HG02588 (cell line): ENCODE measurements around the gene CRLF3.
"Not testable (repeated sequence)": the region's sequence is repeated elsewhere in the genome, so short reads cannot be mapped to it uniquely, and the experiment has no call there.

Experiments
- ATAC-seq: cut with Tn5 transposase; IDR thresholded peaks from one replicate; pipeline ENCODE4 v1.9.1; 2021; ENCODE audit warnings: mild to moderate bottlenecking, moderate library complexity; ENCODE audit not compliant: unreplicated experiment

The CRLF3 gene

DNA sequence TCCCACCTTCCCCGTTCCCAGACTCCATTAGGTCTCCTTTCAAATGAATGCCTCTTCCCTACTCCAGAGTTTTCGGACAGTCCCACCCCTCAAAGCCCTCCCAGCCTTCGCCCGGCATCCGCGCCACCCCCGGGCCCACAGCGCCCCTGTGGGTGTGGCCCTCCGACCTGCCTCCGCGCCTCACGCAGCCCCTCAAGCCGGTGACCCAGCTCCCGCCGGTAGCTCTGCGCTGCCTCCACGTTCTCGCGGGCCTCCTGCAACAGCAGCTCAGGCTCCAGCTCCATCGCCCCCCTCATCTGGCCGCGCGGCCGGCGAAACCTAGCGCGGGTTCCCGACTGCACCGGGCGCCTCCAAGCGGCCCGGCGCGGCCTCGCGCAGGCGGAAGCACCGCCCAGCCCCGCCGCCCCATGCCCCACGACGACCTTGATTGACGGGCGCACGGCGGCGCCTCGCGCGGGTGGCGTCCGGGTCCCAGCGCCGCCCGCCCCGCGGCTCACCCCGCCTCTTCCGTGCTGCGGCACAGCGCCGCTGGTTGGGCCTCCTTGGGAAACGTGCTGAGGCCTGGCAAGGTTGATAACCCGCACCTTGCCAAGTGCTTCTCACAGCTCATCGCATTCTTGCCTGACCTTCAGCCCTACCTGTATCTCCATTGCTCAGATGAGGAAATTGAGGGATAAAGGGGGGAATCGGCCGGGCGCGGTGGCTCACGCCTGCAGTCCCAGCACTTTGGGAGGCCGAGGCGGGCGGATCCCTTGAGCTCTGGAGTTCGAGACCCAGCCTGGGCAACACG, at the start of gene CRLF3:
Gene CRLF3 (minus strand): TSS at position 337 of the 790 bp plus-strand sequence. CDS start 41 bp downstream, at position 296.
- ATAC-seq = peak; percentile 88

GRCh38 chr17:30869005-30869404, 44.5 kb upstream of the CRLF3 start:
- no peak for ATAC-seq

GRCh38 chr17:30864636-30865035, 40.1 kb upstream of the CRLF3 start:
- ATAC-seq = no peak

DNA sequence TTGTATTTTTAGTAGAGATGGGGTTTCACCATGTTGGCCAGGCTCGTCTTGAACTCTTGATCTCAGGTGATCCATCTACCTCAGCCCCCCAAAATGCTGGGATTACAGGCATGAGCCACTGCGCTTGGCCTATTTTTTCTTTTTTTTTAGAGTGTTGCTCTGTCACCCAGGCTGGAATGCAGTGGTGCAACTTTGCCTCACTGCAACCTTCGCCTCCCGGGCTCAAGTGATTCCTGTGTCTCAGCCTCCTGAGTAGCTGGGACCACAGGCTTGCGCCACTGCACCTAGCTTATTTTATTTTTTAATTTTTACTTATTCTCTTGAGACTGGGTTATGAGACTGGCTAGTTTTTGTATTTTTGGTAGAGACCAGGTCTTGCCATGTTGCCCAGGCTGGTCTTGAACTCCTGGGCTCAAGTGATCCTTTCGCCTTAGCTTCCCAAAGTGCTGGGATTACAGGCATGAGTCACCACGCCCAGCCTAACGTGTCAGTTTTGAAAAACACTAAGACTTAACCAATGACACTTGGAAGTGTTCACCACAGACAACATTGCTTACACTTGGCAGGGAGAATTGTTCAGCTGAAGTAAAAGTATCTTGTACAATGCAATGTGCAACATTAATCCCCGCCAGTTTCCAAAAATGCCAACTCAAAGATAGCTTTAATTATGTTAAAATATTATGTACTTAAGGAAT, 34.2 kb upstream of the CRLF3 start:
- ATAC-seq = no peak

- ATAC-seq = no peak
These were observed 29.7 kb upstream of the CRLF3 start for GRCh38 chr17:30854146-30854545.

- ATAC-seq = no peak
These were observed 23.5 kb upstream of the CRLF3 start for GRCh38 chr17:30848021-30848420.

- no peak for ATAC-seq
These were observed 16.3 kb upstream of the CRLF3 start for GRCh38 chr17:30840771-30841170.

DNA sequence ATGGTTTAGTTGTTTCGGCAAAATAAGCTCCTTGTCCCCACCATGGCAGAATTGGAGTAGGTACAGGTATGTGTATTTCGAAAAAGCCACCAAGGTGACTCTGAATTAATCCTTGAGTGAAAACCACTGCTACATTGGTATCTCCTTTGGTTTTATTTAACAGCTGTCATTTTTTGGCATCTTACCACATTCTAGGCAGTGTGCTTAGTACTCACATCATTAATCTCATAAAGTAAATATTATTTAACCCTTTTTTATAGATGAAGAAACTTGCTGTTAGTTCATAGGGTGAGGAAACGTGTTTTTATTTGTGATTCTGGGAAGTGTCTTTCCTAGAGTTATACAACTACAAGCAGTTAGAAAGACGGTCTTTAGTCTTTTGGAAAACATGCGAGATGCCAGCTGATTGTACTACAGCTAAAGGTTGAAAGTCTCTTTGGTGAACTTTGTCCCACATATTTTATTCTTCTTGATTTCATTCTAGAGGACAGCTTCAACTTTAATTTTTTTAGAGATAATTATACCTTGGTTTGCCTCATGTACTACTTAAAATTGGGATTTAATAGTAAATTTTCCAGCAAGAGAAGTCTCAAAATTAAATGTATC, 13.8 kb upstream of the CRLF3 start:
- ATAC-seq = no peak

DNA sequence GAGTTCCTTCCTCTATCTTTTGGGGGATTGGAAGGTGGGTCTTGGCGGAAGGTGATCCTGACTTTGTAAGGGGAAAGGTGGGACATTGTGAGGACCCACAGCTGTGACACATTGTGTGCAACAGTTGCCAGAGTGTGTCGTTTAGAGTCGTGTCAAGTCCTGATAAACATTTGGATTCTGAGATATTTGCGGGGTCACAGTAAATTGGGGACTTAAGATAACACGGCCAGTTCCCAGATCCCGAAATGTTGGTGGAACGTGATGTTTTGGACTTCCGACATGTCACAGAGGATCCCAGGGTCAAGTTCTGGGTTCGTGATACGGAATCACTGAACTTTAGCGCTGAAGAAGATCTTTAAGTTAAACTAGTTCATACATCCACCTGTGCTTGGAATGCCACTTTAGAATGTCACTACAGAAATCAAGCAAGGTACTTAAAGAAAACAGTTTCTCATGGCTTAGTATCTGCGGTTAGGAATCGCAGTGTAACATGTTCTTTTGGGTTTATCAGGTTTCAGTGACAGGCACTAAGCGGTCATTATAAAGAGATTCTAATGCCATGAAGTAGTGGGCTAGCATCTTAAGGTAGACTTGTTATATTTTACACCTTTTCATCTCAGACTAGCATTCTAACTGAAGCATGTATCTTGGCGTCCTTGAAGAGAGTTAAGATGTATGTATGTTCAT, 8.1 kb upstream of the CRLF3 start:
- ATAC-seq = no peak

- ATAC-seq = peak; percentile 74
These were observed 7.4 kb upstream of the CRLF3 start, which contains the start of gene ATAD5 for GRCh38 chr17:30831663-30832437. TSS of gene ATAD5 (plus strand) at chr17:30831966. CDS start at chr17:30832348, 382 bp downstream.

- ATAC-seq = no peak
These were observed 6.8 kb upstream of the CRLF3 start for GRCh38 chr17:30831257-30831656.

GRCh38 chr17:30829022-30829421, 4.5 kb upstream of the CRLF3 start:
- no peak for ATAC-seq

- ATAC-seq = no peak
These were observed 2.6 kb upstream of the CRLF3 start for GRCh38 chr17:30827082-30827481.

GRCh38 chr17:30824002-30824355, 513 bp downstream of the CRLF3 start:
- ATAC-seq = no peak

GRCh38 chr17:30823421-30823820, 1.1 kb downstream of the CRLF3 start:
- ATAC-seq = no peak

GRCh38 chr17:30822919-30823318, 1.6 kb downstream of the CRLF3 start:
- not testable (repeated sequence) for ATAC-seq

DNA sequence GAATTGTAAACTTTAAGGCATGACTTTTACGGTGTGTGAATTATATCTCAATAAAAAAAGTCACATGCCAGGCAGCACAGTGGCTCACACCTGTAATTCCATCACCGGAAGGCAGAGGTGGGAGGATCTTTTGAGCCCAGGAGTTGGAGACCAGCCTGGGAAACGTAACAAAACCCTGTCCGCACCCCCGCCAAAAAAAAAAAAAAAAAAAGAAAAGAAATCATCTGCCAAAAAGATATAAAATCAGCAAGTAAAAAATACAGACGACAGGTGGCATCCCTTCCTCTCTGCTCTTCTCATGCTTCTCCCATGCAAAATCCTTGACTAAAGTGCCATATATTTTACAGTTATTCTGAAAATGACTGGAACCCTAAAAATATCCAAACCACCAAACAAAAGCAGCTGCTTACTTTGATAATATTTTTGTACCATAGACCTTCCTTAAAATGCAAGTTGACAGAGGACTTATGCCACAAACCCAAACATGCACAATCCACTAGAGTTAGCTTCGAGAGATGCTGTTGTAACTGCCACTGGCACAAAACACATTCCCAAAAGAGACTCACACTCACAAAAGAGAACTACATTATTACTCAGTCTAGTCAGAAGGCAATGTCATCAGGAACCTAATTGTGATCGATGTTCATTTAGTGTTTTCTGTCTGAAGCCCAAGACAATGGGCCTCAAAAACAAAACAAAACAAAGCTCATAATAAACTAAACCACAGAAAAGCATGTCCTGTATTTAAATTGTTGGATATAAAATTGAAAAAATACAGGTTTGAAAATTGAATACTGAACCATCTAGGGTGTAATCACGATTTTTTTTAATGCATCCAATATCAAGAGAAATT, 2.4 kb downstream of the CRLF3 start:
- ATAC-seq = no peak

DNA sequence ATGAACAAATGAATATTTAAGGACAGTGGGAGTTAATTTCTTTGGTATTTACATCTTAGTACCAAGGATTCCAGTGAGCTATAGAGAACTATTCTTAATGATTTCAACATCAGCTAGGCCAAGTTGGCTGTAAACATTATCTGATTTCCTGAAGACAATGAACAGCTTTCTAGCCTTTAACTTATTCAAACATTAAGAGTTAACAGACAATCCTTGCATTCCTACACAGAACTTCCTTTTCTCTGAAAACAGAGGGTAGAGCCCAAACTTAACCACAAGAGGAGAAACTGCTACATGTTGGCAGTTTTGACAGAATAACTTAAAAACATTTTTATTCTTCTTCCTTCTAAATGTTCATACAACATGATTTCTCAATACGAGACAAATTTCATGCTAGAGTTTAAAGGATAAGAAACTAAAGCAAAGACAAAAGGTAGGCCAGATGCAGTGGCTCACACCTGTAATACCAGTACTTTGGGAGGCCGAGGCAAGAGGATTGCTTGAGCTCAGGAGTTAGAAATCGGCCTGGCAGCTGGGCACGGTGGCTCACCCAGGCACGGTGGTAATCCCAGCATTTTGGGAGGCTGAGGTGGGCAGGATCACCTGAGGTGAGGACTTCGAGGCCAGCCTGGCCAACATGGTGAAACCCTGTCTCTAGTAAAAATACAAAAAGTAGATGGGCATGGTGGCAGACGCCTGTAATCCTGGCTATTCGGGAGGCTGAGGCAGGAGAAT, 4.4 kb downstream of the CRLF3 start:
- no peak for ATAC-seq

DNA sequence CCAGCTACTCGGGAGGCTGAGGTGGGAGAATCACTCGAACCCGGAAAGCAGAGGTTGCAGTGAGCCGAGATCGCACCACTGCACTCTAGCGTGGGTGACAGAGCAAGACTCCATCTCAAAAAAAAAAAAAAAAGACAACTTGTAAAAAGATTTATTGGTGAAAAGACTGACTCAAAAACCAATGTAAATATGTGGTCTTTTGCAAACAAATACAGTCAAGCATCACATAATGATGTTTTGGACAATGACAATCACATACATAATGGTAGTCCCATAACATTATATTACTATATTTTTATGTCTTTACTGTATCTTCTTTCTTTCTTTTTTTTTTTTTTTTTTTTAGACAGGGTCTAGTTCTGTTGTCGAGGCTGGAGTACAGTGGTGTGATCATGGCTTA, 8.3 kb downstream of the CRLF3 start:
- no peak for ATAC-seq
